Neural cell (in vitro differentiated cells): ENCODE results near the gene ZSCAN16. TPM values are rescaled to one million over a fixed set of nuclear protein-coding genes. Genes with fewer than 3 reads are reported as not detected.
"Not testable (repeated sequence)": the region's sequence is repeated elsewhere in the genome, so short reads cannot be mapped to it uniquely, and the experiment has no call there.

Source experiments
- H2AFZ ChIP-seq: fragments of 200-600, 300-800 bp; sonication (generic), shearing (Covaris generic); 2 replicates; pipeline ENCODE4 v1.6.0; 2014; ENCODE audit warnings: low read depth, mild to moderate bottlenecking, antibody characterized with exemption, low read length, moderate library complexity
- H3F3A ChIP-seq: fragments of 200-600 bp; shearing (Covaris generic); 2 replicates; pipeline ENCODE4 v1.6.1; 2016; ENCODE audit warnings: mild to moderate bottlenecking, moderate library complexity, mixed read lengths, antibody characterized with exemption, low read length; ENCODE audit not compliant: insufficient read depth, poor library complexity, severe bottlenecking
- H3K27ac ChIP-seq: fragments of 200-600, 300-800 bp; sonication (generic), shearing (Covaris generic); 2 replicates; pipeline ENCODE4 v1.5.1; 2014; ENCODE audit warnings: mild to moderate bottlenecking, low read length, moderate library complexity
- H3K27me3 ChIP-seq: fragments of 300-800, 200-600 bp; sonication (generic), shearing (Covaris generic); 2 replicates; pipeline ENCODE4 v1.6.0; 2014; ENCODE audit warnings: mild to moderate bottlenecking, low read depth, low read length, moderate library complexity; ENCODE audit not compliant: insufficient read depth
- H3K36me3 ChIP-seq: fragments of 300-800, 200-600 bp; sonication (generic), shearing (Covaris generic); 2 replicates; pipeline ENCODE4 v1.5.1; 2014; ENCODE audit warnings: mild to moderate bottlenecking, antibody characterized with exemption, low read length, moderate library complexity; ENCODE audit not compliant: insufficient read depth
- H3K4me2 ChIP-seq: fragments of 300-800, 200-600 bp; sonication (generic), shearing (Covaris generic); 2 replicates; pipeline ENCODE4 v1.6.0; 2014; ENCODE audit warnings: mild to moderate bottlenecking, low read length
- H3K4me3 ChIP-seq: fragments of 300-800, 200-600 bp; sonication (generic), shearing (Covaris generic); 2 replicates; pipeline ENCODE4 v1.5.1; 2014; ENCODE audit warnings: mild to moderate bottlenecking, low read length, moderate library complexity
- H3K79me2 ChIP-seq: fragments of 200-600 bp; shearing (Covaris generic); replicated peaks from 2 replicates; pipeline ENCODE4 v1.6.0; 2014; ENCODE audit warnings: mild to moderate bottlenecking, low read length, moderate library complexity; ENCODE audit not compliant: insufficient read depth
- H3K9ac ChIP-seq: fragments of 300-800, 200-600 bp; sonication (generic), shearing (Covaris generic); 2 replicates; pipeline ENCODE4 v1.6.1; 2016; ENCODE audit warnings: mild to moderate bottlenecking, low read length, mixed read lengths
- H3K9me2 ChIP-seq: fragments of 200-600 bp; shearing (Covaris generic); 2 replicates; pipeline ENCODE4 v1.6.1; 2016; ENCODE audit warnings: mild to moderate bottlenecking, low read length, mixed read lengths; ENCODE audit not compliant: insufficient read depth
- H3K9me3 ChIP-seq: fragments of 200-600, 300-800 bp; sonication (generic), shearing (Covaris generic); 2 replicates; pipeline ENCODE4 v1.6.1; 2016; ENCODE audit warnings: mild to moderate bottlenecking, mixed run types, low read length, moderate library complexity, mixed read lengths
- H4K20me1 ChIP-seq: fragments of 200-600 bp; shearing (Covaris generic); 2 replicates; pipeline ENCODE4 v1.6.1; 2016; ENCODE audit warnings: mild to moderate bottlenecking, mixed run types; ENCODE audit not compliant: insufficient read depth
- EP300 ChIP-seq: fragments of 450-650 bp; conservative IDR thresholded peaks from 2 replicates; pipeline ENCODE4 v1.6.1; 2014; ENCODE audit warnings: antibody characterized with exemption, mild to moderate bottlenecking, moderate library complexity; ENCODE audit not compliant: poor library complexity, severe bottlenecking
- EZH2 ChIP-seq: fragments of 200-600, 300-800 bp; shearing (Covaris generic), sonication (generic); IDR thresholded peaks from 2 replicates; pipeline ENCODE4 v1.6.1; 2014; ENCODE audit warnings: antibody characterized with exemption, low read length, borderline replicate concordance, mild to moderate bottlenecking; ENCODE audit not compliant: insufficient read depth, poor library complexity, severe bottlenecking
- MXI1 ChIP-seq: fragments of 450-650 bp; conservative IDR thresholded peaks from 2 replicates; pipeline ENCODE4 v1.6.1; 2014; ENCODE audit warnings: antibody characterized with exemption, mild to moderate bottlenecking; ENCODE audit not compliant: poor library complexity, severe bottlenecking
- POLR2AphosphoS5 ChIP-seq: IDR thresholded peaks from 2 replicates; pipeline ENCODE4 v1.6.1; 2012
- RAD21 ChIP-seq: fragments of 450-650 bp; conservative IDR thresholded peaks from 2 replicates; pipeline ENCODE4 v1.6.1; 2014; ENCODE audit warnings: antibody characterized with exemption, mild to moderate bottlenecking, moderate library complexity
- SMC3 ChIP-seq: fragments of 450-650 bp; conservative IDR thresholded peaks from 2 replicates; pipeline ENCODE4 v1.6.1; 2014; ENCODE audit warnings: antibody characterized with exemption, mild to moderate bottlenecking, moderate library complexity; ENCODE audit not compliant: poor library complexity
- TAF1 ChIP-seq: IDR thresholded peaks from 2 replicates; pipeline ENCODE4 v1.6.1; 2012; ENCODE audit warnings: low read depth
- polyA plus RNA-seq: library from polyadenylated mRNA; depleted of rRNA; stranded (reverse); fragments of >200 nt; gene quantifications from 2 replicates; pipeline ENCODE4 v1.2.3, GENCODE V29; 2014
- TF ChIP-seq, protein P1 (sequence below): fragments of 450-650 bp; IDR thresholded peaks from 2 replicates; pipeline ENCODE4 v1.5.1; 2014; ENCODE audit warnings: antibody characterized with exemption, mild to moderate bottlenecking, moderate library complexity; ENCODE audit not compliant: poor library complexity, severe bottlenecking
- TF ChIP-seq, protein P2 (sequence below): IDR thresholded peaks from 2 replicates; pipeline ENCODE4 v1.6.1; 2012; ENCODE audit warnings: borderline replicate concordance

ZSCAN16 gene
- polyA plus RNA-seq, 1 donor from 2014 or later = 31.9 TPM

DNA sequence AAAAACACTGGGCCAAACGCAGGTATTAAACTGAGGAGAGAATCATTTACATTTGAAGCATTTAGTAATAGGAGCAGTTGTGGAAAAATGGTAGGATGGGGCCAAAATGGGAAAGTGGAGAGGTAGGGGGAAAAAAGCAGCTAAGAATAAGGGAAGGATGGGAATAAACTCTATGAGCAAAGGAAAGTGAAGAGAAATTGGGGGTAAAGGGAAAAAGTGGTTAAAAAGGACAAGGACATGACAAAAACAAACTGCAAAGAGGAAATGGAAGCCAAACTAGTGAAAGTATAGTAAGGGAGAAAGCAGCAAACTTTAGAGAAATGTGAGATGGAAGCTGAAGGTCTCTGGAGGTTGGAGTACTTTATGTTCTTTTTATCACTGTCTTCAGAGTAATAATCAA lies 6.2 kb upstream of the ZSCAN16 start:
- Histone ChIP-seq H3K9me2 (no peaks in the 10 kb centered on the region), H3K79me2 (peaks cover 1% of the 10 kb centered on the region)

DNA sequence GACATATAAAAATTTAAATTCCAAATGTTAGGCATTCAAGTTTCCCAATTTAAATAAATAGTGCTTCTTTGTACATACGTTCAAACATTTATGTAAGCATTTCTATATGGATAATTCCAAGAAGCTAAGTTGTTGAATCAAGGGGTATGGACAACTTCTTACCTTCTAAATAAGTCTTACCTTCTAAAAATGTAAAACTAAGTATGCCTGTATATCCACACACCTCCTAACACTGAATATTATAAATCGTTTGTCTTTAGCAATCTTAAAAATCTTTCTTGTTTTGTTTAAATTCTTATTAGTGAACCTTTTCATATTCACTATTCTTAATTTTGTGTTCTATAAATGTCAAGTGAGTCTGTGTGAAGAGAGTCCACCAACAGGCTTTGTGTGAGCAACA lies 2.5 kb upstream of the ZSCAN16 start:
- Histone ChIP-seq H3K4me3 (no peak overlapping the region), H3K79me2 (peaks cover 38% of the 10 kb centered on the region), H3K9me3 (no peaks in the 10 kb centered on the region), H4K20me1 (no peaks in the 10 kb centered on the region), H3K27me3 (no peaks in the 10 kb centered on the region), H3K36me3 (peaks cover 4% of the 10 kb centered on the region), H2AFZ (no peak overlapping the region), H3K9me2 (no peaks in the 10 kb centered on the region), H3F3A (no peaks in the 10 kb centered on the region), H3K9ac (no peak overlapping the region), H3K4me2 (no peak overlapping the region), H3K27ac (no peak overlapping the region)
- TF ChIP-seq MXI1 (no peak), TAF1 (no peak), SMC3 (no peak), EP300 (no peak), POLR2AphosphoS5 (no peak), RAD21 (no peak), EZH2 (no peak)
- TF ChIP-seq, protein P1, sequence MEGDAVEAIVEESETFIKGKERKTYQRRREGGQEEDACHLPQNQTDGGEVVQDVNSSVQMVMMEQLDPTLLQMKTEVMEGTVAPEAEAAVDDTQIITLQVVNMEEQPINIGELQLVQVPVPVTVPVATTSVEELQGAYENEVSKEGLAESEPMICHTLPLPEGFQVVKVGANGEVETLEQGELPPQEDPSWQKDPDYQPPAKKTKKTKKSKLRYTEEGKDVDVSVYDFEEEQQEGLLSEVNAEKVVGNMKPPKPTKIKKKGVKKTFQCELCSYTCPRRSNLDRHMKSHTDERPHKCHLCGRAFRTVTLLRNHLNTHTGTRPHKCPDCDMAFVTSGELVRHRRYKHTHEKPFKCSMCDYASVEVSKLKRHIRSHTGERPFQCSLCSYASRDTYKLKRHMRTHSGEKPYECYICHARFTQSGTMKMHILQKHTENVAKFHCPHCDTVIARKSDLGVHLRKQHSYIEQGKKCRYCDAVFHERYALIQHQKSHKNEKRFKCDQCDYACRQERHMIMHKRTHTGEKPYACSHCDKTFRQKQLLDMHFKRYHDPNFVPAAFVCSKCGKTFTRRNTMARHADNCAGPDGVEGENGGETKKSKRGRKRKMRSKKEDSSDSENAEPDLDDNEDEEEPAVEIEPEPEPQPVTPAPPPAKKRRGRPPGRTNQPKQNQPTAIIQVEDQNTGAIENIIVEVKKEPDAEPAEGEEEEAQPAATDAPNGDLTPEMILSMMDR = no peak
- TF ChIP-seq, protein P2, sequence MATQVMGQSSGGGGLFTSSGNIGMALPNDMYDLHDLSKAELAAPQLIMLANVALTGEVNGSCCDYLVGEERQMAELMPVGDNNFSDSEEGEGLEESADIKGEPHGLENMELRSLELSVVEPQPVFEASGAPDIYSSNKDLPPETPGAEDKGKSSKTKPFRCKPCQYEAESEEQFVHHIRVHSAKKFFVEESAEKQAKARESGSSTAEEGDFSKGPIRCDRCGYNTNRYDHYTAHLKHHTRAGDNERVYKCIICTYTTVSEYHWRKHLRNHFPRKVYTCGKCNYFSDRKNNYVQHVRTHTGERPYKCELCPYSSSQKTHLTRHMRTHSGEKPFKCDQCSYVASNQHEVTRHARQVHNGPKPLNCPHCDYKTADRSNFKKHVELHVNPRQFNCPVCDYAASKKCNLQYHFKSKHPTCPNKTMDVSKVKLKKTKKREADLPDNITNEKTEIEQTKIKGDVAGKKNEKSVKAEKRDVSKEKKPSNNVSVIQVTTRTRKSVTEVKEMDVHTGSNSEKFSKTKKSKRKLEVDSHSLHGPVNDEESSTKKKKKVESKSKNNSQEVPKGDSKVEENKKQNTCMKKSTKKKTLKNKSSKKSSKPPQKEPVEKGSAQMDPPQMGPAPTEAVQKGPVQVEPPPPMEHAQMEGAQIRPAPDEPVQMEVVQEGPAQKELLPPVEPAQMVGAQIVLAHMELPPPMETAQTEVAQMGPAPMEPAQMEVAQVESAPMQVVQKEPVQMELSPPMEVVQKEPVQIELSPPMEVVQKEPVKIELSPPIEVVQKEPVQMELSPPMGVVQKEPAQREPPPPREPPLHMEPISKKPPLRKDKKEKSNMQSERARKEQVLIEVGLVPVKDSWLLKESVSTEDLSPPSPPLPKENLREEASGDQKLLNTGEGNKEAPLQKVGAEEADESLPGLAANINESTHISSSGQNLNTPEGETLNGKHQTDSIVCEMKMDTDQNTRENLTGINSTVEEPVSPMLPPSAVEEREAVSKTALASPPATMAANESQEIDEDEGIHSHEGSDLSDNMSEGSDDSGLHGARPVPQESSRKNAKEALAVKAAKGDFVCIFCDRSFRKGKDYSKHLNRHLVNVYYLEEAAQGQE = no peak

More for the DNA sequence above, 6.2 kb upstream of the ZSCAN16 start:
- no peak overlapping the region for H3K9ac ChIP-seq
- TF ChIP-seq RAD21 (no peak), EZH2 (no peak), POLR2AphosphoS5 (no peak)
- TF ChIP-seq, protein P2 = no peak
- no peak overlapping the region for H3K4me2 ChIP-seq
- H3K36me3 ChIP-seq = peaks cover 12% of the 10 kb centered on the region
- H2AFZ ChIP-seq = no peak overlapping the region
- H3K27ac ChIP-seq = no peak overlapping the region
- H3K27me3 ChIP-seq = no peaks in the 10 kb centered on the region
- H3F3A ChIP-seq = no peaks in the 10 kb centered on the region
- no peaks in the 10 kb centered on the region for H4K20me1 ChIP-seq
- H3K4me3 ChIP-seq = no peak overlapping the region
- H3K9me3 ChIP-seq = no peaks in the 10 kb centered on the region

DNA sequence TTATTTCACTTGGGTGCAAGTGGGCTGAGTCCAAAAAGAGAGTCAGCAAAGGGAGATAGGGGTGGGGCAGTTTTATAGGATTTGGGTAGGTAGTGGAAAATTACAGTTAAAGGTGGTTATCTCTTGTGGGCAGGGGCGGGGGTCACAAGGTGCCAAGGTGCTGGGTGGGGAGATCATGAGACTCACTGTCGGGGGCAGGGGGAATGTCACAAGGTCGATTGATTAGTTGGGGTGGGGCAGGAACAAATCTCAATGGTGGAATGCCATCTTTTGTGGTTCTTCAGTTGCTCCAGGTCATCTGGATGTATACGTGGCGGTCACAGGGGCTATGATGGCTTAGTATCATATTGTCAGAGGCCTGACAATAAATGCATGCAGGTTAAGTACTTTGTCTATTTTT lies 2.1 kb upstream of the ZSCAN16 start:
- not testable (repeated sequence) for H3F3A ChIP-seq, H3K27me3 ChIP-seq, H2AFZ ChIP-seq, H3K4me3 ChIP-seq, H3K27ac ChIP-seq, H3K9me3 ChIP-seq, H3K9ac ChIP-seq, H3K9me2 ChIP-seq, H4K20me1 ChIP-seq, H3K36me3 ChIP-seq, H3K4me2 ChIP-seq
- peaks cover 41% of the 10 kb centered on the region for H3K79me2 ChIP-seq
